T-cell (primary cell): ENCODE data around the gene IAH1. TPM values are rescaled to one million over a fixed set of nuclear protein-coding genes. Genes with fewer than 3 reads are reported as not detected.

Source experiments
- ATAC-seq, 4 experiments: fragments of 200-7000 bp in 3 of 4; fragments of 150-1000 bp in 1 of 4; cut with Tn5 transposase; replicated peaks in 1 of 4; 1 replicate in 3 of 4; 2 replicates in 1 of 4; pipeline ENCODE4 v1.10.0; 2021; ENCODE audit warnings: moderate library complexity in 3 of 4, mild to moderate bottlenecking in 2 of 4, moderate number of reproducible peaks in 1 of 4
- CTCF ChIA-PET, 2 donors: fragments of 300-600 bp; sonication (Branson Sonifier 250); formaldehyde crosslinking; loops; one replicate each; lab custom pipeline; 2022; ENCODE audit warnings: antibody characterized with exemption in 2 of 2; lab: Charles Lee
- POLR2A ChIA-PET, 2 donors: fragments of 300-600 bp; sonication (Branson Sonifier 250); formaldehyde crosslinking; loops; one replicate each; lab custom pipeline; 2022; ENCODE audit warnings: antibody characterized with exemption in 2 of 2; lab: Charles Lee
- DNase-seq, 35 experiments: peaks; one replicate each; pipeline versions ENCODE4 v3.0.0 to v3.0.0-alpha.2; 2013 to 2023
- H3K27ac ChIP-seq: one replicate; pipeline ENCODE4 v1.5.1; 2013; ENCODE audit warnings: low read length
- H3K27me3 ChIP-seq, 2 experiments: replicated peaks in 1 of 2; 1 replicate in 1 of 2; 2 replicates in 1 of 2; pipeline versions ENCODE4 v1.6.1 to v1.7.0; 2013; ENCODE audit warnings: low read length in 1 of 2, mixed read lengths in 1 of 2; ENCODE audit not compliant: control insufficient read depth in 2 of 2, insufficient read depth in 2 of 2; ENCODE audit errors: extremely low read depth in 1 of 2
- H3K36me3 ChIP-seq, 2 donors: 1 replicate in 1 of 2; 2 replicates in 1 of 2; pipeline versions ENCODE4 v1.6.1 to v1.7.0; 2013; ENCODE audit warnings: low read length in 1 of 2; ENCODE audit not compliant: control insufficient read depth in 2 of 2, insufficient read depth in 1 of 2; ENCODE audit errors: extremely low read depth in 1 of 2
- H3K4me1 ChIP-seq, 2 experiments: 1 replicate in 1 of 2; 2 replicates in 1 of 2; pipeline versions ENCODE4 v1.6.1 to v1.7.0; 2013; ENCODE audit warnings: low read length in 2 of 2, mixed read lengths in 1 of 2; ENCODE audit not compliant: insufficient read depth in 2 of 2, control insufficient read depth in 1 of 2; ENCODE audit errors: extremely low read depth in 1 of 2
- H3K4me3 ChIP-seq, 2 donors: 1 replicate in 1 of 2; 2 replicates in 1 of 2; pipeline versions ENCODE4 v1.5.1 to v1.7.0; 2013; ENCODE audit warnings: mild to moderate bottlenecking in 2 of 2, low read length in 1 of 2, moderate library complexity in 1 of 2; ENCODE audit not compliant: control insufficient read depth in 1 of 2; ENCODE audit errors: extremely low read depth in 1 of 2
- H3K9me3 ChIP-seq: 2 replicates; pipeline ENCODE4 v1.7.0; 2013
- H3K27ac Mint-ChIP-seq, 2 donors: one replicate each; pipeline ENCODE4 v1.8.0; 2020 to 2021; ENCODE audit warnings: mild to moderate bottlenecking in 2 of 2, mixed read lengths in 2 of 2
- H3K27me3 Mint-ChIP-seq, 2 donors: one replicate each; pipeline ENCODE4 v1.8.0; 2021 to 2022; ENCODE audit warnings: mixed read lengths in 2 of 2
- H3K36me3 Mint-ChIP-seq: one replicate; pipeline ENCODE4 v1.8.0; 2021; ENCODE audit warnings: mixed read lengths
- H3K4me1 Mint-ChIP-seq, 3 donors: one replicate each; pipeline ENCODE4 v1.8.0; 2020 to 2022; ENCODE audit warnings: mixed read lengths in 3 of 3, mild to moderate bottlenecking in 1 of 3
- H3K4me3 Mint-ChIP-seq, 3 donors: one replicate each; pipeline ENCODE4 v1.8.0; 2020 to 2022; ENCODE audit warnings: mild to moderate bottlenecking in 3 of 3, mixed read lengths in 3 of 3, moderate library complexity in 3 of 3
- H3K9me3 Mint-ChIP-seq, 3 donors: one replicate each; pipeline ENCODE4 v1.8.0; 2020 to 2022; ENCODE audit warnings: mixed read lengths in 3 of 3
- WGBS: methylation state at CpG from one replicate; pipeline ENCODE4 v1.1.5; 2013; ENCODE audit warnings: missing lambda C conversion rate; ENCODE audit not compliant: insufficient coverage; 5-methylcytosine and 5-hydroxymethylcytosine counted together
- total RNA-seq, 35 experiments: library from RNA in 6 of 35; stranded (reverse) in 6 of 35; fragments of 120-200 nt in 1 of 35; gene quantifications; one replicate each; pipeline versions ENCODE4 v1.2.1 to v1.2.4 and lab custom pipeline; 2013 to 2026

Gene IAH1
- total RNA-seq (10 to 100 TPM; 44.9 to 54.8 (median 51.9) TPM), total RNA-seq (lab: John Stamatoyannopoulos, UW) (28.3 to 56.5 (median 40.2) reads per million in 29 experiments)
- total RNA-seq (2013), result 65.2 TPM

DNA sequence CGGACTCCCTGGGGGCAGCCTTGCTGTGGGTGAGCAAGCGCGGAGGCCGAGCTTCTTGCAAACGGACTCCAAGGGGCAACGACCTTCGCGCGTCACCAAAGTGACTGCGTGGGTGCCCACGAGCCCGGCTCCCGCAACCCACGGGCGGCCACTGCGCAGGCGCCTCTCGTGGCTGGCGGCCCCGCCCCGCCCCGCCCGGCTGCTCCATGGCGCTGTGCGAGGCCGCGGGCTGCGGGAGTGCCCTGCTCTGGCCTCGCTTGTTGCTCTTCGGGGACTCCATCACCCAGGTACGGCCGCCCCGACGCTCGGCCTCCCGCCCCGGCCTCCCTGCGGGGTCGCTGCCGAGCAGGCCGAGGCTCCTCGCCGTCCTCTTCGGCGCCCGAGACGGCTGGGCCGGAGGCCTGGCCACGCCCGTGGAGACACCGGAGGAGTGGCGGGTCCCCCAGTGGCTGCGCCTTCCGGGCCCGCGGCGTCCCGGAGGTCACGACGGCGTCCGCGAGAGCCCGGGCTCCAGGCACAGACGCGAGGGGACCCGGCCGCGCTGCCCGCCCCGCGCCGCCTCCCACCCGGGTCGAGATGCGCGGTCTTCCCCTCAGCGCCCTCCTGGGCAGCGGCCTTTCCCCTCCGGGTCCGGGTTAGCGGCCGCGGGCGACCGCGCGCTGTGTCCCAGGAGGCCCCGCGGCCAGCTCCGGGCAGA lies at the start of gene IAH1:
Gene IAH1, plus strand, starts transcription at position 191 of the 697 bp plus-strand sequence. Its CDS starts 16 bp downstream, at position 207.
- H3K36me3 Mint-ChIP-seq, result peaks cover 23% of the 10 kb centered on the region
- H3K27me3 ChIP-seq, result no peaks in the 10 kb centered on the region
- H3K4me3 Mint-ChIP-seq, result peak within 1 kb of the TSS; percentile 76 to 84 (median 80)
- peak within 1 kb of the TSS; percentile 96 for H3K27ac ChIP-seq
- peaks cover 3 to 38% of the 10 kb centered on the region in 2 experiments for H3K4me1 ChIP-seq
- no peaks in the 10 kb centered on the region for H3K9me3 Mint-ChIP-seq
- H3K27ac Mint-ChIP-seq, result peak within 1 kb of the TSS; percentile 83 to 89
- ChIA-PET POLR2A (interaction anchor here in 1 of 2 donors (0.6 to 1.2 kb wide), 2 partner anchors 60 to 156 kb away, joined by 3 to 5 read pairs; partner anchors contain the start of gene YWHAQ), CTCF (interaction anchor here in 1 of 2 donors (0.7 kb wide), 1 partner anchor 156 kb away, joined by 3 read pairs; the partner anchor contains the start of gene YWHAQ)
- H3K27me3 Mint-ChIP-seq, result no peaks in the 10 kb centered on the region
- under 1% methylated on average over 79 of the region's 91 CpGs for WGBS
- peak within 1 kb of the TSS; percentile 76 to 91 for H3K4me3 ChIP-seq
- DNase-seq, result peak in 34 of 35 experiments; percentile 34 to 86 (median 70)
- ATAC-seq, result peak; percentile 83 to 91 (median 86)
- peaks cover 49 to 54% (median 53%) of the 10 kb centered on the region in 3 donors for H3K4me1 Mint-ChIP-seq
- peaks cover 0 to 17% of the 10 kb centered on the region in 2 donors for H3K36me3 ChIP-seq
- no peaks in the 10 kb centered on the region for H3K9me3 ChIP-seq

DNA sequence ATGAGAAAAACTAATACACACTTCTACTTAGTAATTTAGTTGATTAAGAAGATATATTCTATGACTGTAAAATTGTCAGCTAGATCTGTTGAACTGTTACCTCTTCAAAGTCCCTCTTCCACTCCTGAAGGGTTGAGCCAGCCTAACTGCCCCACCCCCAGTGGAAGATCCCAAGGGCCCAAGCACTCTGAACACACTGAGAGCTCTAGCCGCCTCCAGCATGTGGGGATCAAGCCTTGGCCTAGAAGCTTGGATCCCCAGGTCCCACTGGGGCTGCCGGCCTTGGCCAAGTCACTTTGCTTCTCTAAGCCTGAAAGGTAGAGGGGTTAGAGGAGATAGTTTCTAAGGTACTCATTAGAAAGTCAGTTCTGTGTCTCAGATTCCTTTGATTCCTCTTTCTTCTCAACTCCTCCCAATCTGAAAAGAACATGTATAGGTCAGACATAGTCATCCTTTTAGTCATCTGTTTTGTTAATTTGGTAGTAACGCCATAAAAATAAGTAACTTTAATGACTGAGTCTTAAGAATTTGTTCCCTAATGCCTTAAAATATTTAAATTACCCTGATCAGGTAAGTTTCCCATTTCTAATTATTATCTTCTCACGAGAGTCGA lies 45.3 kb upstream of the IAH1 start:
- POLR2A ChIA-PET, result no interaction called here

DNA sequence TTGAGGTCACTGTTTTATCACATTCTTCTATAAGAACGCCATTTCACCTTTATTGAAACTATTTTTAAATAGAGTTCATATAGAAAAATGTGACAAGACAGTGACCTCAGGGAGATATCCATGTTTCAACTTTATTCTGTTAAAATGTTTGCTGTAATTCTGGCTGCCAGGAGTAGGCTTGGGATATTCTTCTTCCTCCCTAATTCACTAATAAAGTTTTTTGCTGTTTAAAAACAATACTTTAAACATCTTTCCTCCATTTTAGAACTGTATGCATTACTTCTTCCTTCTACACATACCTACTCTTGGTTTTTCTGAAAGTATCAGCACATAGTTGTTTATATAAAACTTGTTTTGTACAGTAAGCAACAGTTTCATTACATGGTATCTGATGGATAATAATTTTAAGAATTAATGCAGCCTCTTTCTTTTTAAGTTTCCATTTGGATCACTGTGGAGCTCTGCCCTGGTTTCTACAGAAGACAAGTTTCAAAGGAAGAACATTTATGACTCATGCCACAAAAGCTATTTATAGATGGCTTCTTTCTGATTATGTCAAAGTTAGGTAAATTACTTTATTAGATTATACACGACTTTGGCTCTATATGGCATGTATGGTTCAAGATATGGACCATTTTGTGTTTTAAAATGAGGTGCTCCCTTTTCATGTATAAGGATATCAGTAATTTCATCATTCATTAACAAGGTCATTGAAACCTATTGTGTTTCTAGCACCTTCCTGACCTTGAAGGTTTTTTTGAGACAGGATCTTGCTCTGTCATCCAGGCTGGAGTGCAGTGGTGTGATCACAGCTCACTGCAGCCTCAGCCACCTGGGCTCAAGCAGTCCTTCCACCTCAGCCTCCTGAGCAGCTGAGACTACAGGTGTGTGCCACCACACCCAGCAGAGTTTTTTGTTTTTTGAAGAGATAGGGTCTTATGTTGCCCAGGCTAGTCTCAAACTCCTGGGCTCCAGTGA lies 43.7 kb upstream of the IAH1 start:
- no CpG with 5 or more reads among the region's 2 CpGs for WGBS
- H3K36me3 Mint-ChIP-seq, result peaks cover 50% of the 10 kb centered on the region
- no peaks in the 10 kb centered on the region for H3K27me3 Mint-ChIP-seq
- Histone ChIP-seq H3K4me3 (no peak overlapping the region), H3K27ac (no peak overlapping the region), H3K27me3 (no peaks in the 10 kb centered on the region), H3K9me3 (no peaks in the 10 kb centered on the region), H3K4me1 (no peaks in the 10 kb centered on the region), H3K36me3 (peaks cover 3 to 43% of the 10 kb centered on the region in 2 donors)
- H3K9me3 Mint-ChIP-seq, result no peaks in the 10 kb centered on the region
- ChIA-PET POLR2A (no interaction called here), CTCF (no interaction called here)
- no peak overlapping the region for H3K27ac Mint-ChIP-seq
- DNase-seq, result no peak
- no peak for ATAC-seq
- peaks cover 0 to 2% (median 2%) of the 10 kb centered on the region in 3 donors for H3K4me1 Mint-ChIP-seq
- H3K4me3 Mint-ChIP-seq, result no peak overlapping the region

More for the DNA sequence above, 45.3 kb upstream of the IAH1 start:
- no peak for DNase-seq
- ATAC-seq, result no peak
- peaks cover 0 to 2% (median 2%) of the 10 kb centered on the region in 3 donors for H3K4me1 Mint-ChIP-seq
- H3K9me3 Mint-ChIP-seq, result no peaks in the 10 kb centered on the region
- Histone ChIP-seq H3K27ac (no peak overlapping the region), H3K4me3 (no peak overlapping the region), H3K36me3 (peaks cover 1 to 38% of the 10 kb centered on the region in 2 donors), H3K4me1 (peaks cover 7 to 10% of the 10 kb centered on the region in 2 experiments), H3K27me3 (no peaks in the 10 kb centered on the region), H3K9me3 (no peaks in the 10 kb centered on the region)
- WGBS, result no CpG with 5 or more reads among the region's 5 CpGs
- no peaks in the 10 kb centered on the region for H3K27me3 Mint-ChIP-seq
- peaks cover 40% of the 10 kb centered on the region for H3K36me3 Mint-ChIP-seq
- no peak overlapping the region for H3K27ac Mint-ChIP-seq
- CTCF ChIA-PET, result no interaction called here
- H3K4me3 Mint-ChIP-seq, result no peak overlapping the region

- ATAC-seq, result no peak
- ChIA-PET CTCF (no interaction called here), POLR2A (interaction anchor here in 1 of 2 donors (0.6 to 0.7 kb wide), 2 partner anchors 9 to 10 kb away, joined by 3 to 6 read pairs; no protein-coding TSS in a partner anchor)
- Mint-ChIP-seq H3K27me3 (no peaks in the 10 kb centered on the region), H3K36me3 (peaks cover 63% of the 10 kb centered on the region), H3K27ac (no peak overlapping the region), H3K4me1 (no peaks in the 10 kb centered on the region), H3K4me3 (no peak overlapping the region), H3K9me3 (no peaks in the 10 kb centered on the region)
- DNase-seq, result no peak
- peaks cover 19 to 59% of the 10 kb centered on the region in 2 donors for H3K36me3 ChIP-seq
- H3K4me3 ChIP-seq, result no peak overlapping the region
- 100% methylated on average over 2 of the region's 2 CpGs for WGBS
- H3K27me3 ChIP-seq, result no peaks in the 10 kb centered on the region
- no peaks in the 10 kb centered on the region for H3K4me1 ChIP-seq
- H3K27ac ChIP-seq, result no peak overlapping the region
- no peaks in the 10 kb centered on the region for H3K9me3 ChIP-seq
Measured at GRCh38 chr2:9434489-9434888, 39.9 kb upstream of the IAH1 start.

DNA sequence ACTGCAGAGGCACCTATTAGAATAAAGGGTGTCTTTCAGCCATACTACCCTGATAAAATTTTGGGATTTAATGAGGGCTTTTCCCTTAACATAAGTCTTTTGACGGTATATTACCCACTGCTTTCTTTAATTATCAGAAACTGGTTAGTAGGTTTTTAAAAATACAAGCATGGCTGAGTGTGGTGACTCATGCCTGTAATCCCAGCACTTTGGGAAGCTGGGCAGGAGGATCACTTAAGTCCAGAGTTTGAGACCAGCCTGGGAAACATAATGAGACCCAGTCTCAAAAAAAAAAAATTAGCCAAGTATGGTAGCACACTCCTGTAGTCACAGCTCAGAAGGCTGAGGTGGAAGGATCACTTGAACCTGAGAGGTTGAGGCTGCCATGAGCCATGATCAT lies 34.8 kb upstream of the IAH1 start:
- ChIA-PET POLR2A (no interaction called here), CTCF (no interaction called here)
- Histone ChIP-seq H3K9me3 (no peaks in the 10 kb centered on the region), H3K27ac (no peak overlapping the region), H3K4me3 (no peak overlapping the region), H3K27me3 (no peaks in the 10 kb centered on the region), H3K4me1 (no peaks in the 10 kb centered on the region), H3K36me3 (peaks cover 15 to 48% of the 10 kb centered on the region in 2 donors)
- H3K4me1 Mint-ChIP-seq, result peaks cover 0 to 2% (median 0%) of the 10 kb centered on the region in 3 donors
- ATAC-seq (no peak), DNase-seq (no peak)
- H3K27ac Mint-ChIP-seq, result no peak overlapping the region
- H3K4me3 Mint-ChIP-seq, result no peak overlapping the region
- no peaks in the 10 kb centered on the region for H3K9me3 Mint-ChIP-seq
- no peaks in the 10 kb centered on the region for H3K27me3 Mint-ChIP-seq
- peaks cover 47% of the 10 kb centered on the region for H3K36me3 Mint-ChIP-seq
- no CpG with 5 or more reads among the region's 1 CpG for WGBS
